ENCODE data around the gene SPTLC1. TPM values are rescaled to one million over a fixed set of nuclear protein-coding genes. Genes with fewer than 3 reads are reported as not detected.
A peak's percentile ranks its signal among the peaks of the same experiment; 100 is the strongest.

The SPTLC1 gene
- total and polyA plus RNA-seq, 2 experiments from 2014 or later = 42.6 to 46.0 TPM

DNA sequence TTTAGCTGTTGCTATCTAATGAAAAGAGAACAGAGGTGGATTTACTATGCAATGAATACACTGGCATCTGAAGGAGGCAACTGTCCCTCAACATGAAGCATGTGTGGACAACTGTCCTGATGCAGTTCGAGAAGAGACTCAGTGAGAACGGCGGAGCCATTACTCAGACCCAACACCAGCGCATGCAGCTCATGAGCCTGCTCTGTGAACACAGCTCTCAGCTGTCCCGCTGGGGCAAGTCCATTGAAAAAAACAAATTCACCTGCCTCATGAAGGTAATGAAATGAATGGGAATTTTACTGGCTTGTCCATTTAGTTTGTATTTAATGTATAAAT, 78.8 kb downstream of the SPTLC1 start:
- Histone ChIP-seq H3K4me3 (no peak overlapping the region), H3K4me1 (ENCODE audit: low read depth) (no peaks in the 10 kb centered on the region), H3K27me3 (no peaks in the 10 kb centered on the region), H3K9me3 (ENCODE audit: low read depth) (no peaks in the 10 kb centered on the region), H3K27ac (no peak overlapping the region), H3K36me3 (peaks cover 26% of the 10 kb centered on the region)
- no peak for DNase-seq (ENCODE audit: low read depth in 1 of 2, low spot score in 1 of 2)
- TF ChIP-seq, protein P1, sequence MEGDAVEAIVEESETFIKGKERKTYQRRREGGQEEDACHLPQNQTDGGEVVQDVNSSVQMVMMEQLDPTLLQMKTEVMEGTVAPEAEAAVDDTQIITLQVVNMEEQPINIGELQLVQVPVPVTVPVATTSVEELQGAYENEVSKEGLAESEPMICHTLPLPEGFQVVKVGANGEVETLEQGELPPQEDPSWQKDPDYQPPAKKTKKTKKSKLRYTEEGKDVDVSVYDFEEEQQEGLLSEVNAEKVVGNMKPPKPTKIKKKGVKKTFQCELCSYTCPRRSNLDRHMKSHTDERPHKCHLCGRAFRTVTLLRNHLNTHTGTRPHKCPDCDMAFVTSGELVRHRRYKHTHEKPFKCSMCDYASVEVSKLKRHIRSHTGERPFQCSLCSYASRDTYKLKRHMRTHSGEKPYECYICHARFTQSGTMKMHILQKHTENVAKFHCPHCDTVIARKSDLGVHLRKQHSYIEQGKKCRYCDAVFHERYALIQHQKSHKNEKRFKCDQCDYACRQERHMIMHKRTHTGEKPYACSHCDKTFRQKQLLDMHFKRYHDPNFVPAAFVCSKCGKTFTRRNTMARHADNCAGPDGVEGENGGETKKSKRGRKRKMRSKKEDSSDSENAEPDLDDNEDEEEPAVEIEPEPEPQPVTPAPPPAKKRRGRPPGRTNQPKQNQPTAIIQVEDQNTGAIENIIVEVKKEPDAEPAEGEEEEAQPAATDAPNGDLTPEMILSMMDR (IDR thresholded peaks at IDR 0.05; ENCODE audit: low read depth, low read length) = no peak

DNA sequence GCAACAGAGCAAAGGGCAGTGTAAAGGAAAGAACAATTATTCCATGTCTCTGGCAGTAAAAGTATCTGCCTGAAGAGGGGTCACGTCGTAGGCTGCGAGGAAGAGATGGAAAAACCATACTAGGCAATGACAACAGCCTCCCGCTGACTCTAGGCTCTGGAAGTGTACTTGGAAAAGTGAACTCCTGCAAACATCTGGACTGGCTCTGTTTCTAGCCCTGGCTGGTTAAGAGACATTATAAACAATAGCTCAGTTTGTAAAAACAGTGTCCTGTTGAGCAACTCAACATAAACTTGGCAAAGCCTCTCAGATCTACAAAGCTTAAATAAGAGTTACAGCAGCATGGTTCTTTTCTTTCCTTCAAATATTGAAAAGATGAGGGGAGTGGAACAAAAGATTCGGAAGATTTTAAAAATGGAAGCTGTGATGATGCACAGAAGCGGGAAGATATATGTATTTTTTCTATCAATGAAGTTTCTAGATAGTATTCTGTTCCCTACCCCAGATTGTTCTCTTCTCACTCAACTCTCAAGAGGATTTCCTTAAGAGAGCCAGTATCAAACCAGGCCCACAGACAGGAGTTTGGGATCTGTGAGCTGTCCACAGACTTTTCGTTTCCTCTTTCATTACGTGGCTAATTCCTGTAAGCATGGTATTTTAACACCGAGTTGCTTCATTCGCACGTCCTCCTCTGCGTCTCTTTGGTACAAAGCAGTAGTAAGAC, 79.4 kb downstream of the SPTLC1 start:
- Histone ChIP-seq H3K27me3 (no peaks in the 10 kb centered on the region), H3K27ac (no peak overlapping the region), H3K4me3 (no peak overlapping the region), H3K4me1 (ENCODE audit: low read depth) (no peaks in the 10 kb centered on the region), H3K36me3 (peaks cover 27% of the 10 kb centered on the region), H3K9me3 (ENCODE audit: low read depth) (no peaks in the 10 kb centered on the region)
- DNase-seq (ENCODE audit: low read depth in 1 of 2, low spot score in 1 of 2) = peak in 1 of 2 donors; percentile 91
- TF ChIP-seq, protein P1 (IDR thresholded peaks at IDR 0.05; ENCODE audit: low read depth, low read length) = no peak

DNA sequence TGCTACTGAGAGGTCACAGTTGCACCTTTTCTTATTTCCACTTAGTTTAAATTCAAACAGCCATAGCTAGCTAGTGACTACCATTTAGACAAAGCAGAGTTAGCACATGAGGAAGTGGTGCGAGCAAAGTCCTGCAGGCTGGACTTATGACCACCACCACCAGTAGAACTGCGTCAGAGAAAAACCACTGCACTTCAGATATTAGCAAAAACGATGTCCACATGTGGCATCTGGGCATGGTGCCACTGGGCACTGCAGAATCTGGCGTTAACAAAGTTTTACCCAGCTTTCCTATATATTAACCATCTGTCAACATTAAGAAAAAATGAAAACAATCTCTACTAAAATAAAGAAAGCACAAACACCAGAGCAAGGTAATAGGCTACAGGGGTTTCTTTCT, 80.1 kb downstream of the SPTLC1 start:
- TF ChIP-seq, protein P1 (IDR thresholded peaks at IDR 0.05; ENCODE audit: low read depth, low read length) = no peak
- Histone ChIP-seq H3K4me3 (no peak overlapping the region), H3K4me1 (ENCODE audit: low read depth) (no peaks in the 10 kb centered on the region), H3K27me3 (no peaks in the 10 kb centered on the region), H3K36me3 (peaks cover 27% of the 10 kb centered on the region), H3K27ac (no peak overlapping the region), H3K9me3 (ENCODE audit: low read depth) (no peaks in the 10 kb centered on the region)
- peak in 1 of 2 donors; percentile 65 for DNase-seq (ENCODE audit: low read depth in 1 of 2, low spot score in 1 of 2)

DNA sequence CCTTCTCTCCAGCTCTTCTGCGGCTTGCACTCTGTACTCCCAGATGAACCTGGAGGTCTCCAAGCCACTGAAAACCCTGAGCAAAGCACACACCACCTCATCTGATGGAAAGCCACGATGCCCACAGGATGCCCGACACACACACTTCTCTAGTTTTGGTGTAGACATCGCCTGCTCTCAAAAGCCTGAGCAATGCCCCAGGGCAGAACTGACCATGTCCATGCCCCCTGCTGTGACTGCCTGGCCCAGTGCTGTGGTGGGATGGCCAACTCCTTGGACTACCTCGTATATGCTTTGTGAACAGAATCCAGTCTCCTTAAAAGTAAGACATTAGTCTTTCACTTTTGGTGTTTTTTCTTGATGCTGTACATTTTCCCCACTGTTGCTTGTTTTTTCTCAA, 81.2 kb downstream of the SPTLC1 start:
- TF ChIP-seq, protein P1 (IDR thresholded peaks at IDR 0.05; ENCODE audit: low read depth, low read length) = no peak
- H3K27me3 ChIP-seq = no peaks in the 10 kb centered on the region
- no peak overlapping the region for H3K27ac ChIP-seq
- H3K4me1 ChIP-seq (ENCODE audit: low read depth) = no peaks in the 10 kb centered on the region
- H3K36me3 ChIP-seq = peaks cover 27% of the 10 kb centered on the region
- no peak overlapping the region for H3K4me3 ChIP-seq
- no peak for DNase-seq (ENCODE audit: low read depth in 1 of 2, low spot score in 1 of 2)
- no peaks in the 10 kb centered on the region for H3K9me3 ChIP-seq (ENCODE audit: low read depth)

DNA sequence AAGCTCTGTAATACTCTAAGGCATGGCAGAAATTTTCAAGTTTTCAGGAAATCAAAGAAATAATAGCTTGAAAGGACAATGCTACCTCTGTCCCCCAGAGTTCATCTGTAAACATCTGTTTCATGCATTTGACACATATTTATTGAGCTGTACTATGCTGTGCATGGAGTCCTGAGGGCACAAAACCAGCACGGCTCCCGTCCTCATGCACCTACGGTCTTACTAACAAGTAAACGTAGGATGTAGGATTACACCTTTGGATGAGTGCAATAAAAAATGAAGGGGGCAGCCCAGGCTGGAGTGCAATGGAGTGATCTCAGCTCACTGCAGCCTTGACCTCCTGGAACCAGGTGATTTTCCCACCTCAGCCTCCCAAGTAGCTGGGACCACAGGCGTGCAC, 81.9 kb downstream of the SPTLC1 start:
- H3K4me3 ChIP-seq = no peak overlapping the region
- TF ChIP-seq, protein P1 (IDR thresholded peaks at IDR 0.05; ENCODE audit: low read depth, low read length) = no peak
- H3K27me3 ChIP-seq = no peaks in the 10 kb centered on the region
- peaks cover 27% of the 10 kb centered on the region for H3K36me3 ChIP-seq
- no peak overlapping the region for H3K27ac ChIP-seq
- no peaks in the 10 kb centered on the region for H3K9me3 ChIP-seq (ENCODE audit: low read depth)
- H3K4me1 ChIP-seq (ENCODE audit: low read depth) = no peaks in the 10 kb centered on the region
- no peak for DNase-seq (ENCODE audit: low read depth in 1 of 2, low spot score in 1 of 2)

All from cardiac muscle cell (in vitro differentiated cells and primary cell).